SK-N-SH treated with all-trans-retinoic acid at 6 μM for 48 hours (cell line): Measurements from ENCODE around the gene PKMYT1.

ENCODE experiments used
- BACH2 ChIP-seq: fragments of 250-450 bp; sonication (Bioruptor Pico); IDR thresholded peaks from 2 replicates; pipeline ENCODE4 v1.9.0; 2021; ENCODE audit warnings: mild to moderate bottlenecking, borderline replicate concordance
- CREB5 ChIP-seq: fragments of 250-450 bp; sonication (Bioruptor Pico); IDR thresholded peaks from 2 replicates; pipeline ENCODE4 v1.5.1; 2020; ENCODE audit warnings: low read depth, mild to moderate bottlenecking, moderate library complexity
- ISL1 ChIP-seq: fragments of 250-450 bp; sonication (Bioruptor Pico); IDR thresholded peaks from 2 replicates; pipeline ENCODE4 v2.1.2; 2022; ENCODE audit warnings: mild to moderate bottlenecking, moderate library complexity
- OSR1 ChIP-seq: fragments of 250-450 bp; sonication (Bioruptor Pico); IDR thresholded peaks from 2 replicates; pipeline ENCODE4 v1.8.0; 2022; ENCODE audit warnings: moderate library complexity, mild to moderate bottlenecking, inconsistent platforms
- PATZ1 ChIP-seq: fragments of 250-450 bp; sonication (Bioruptor Pico); IDR thresholded peaks from 2 replicates; pipeline ENCODE4 v1.8.0; 2020; ENCODE audit warnings: mild to moderate bottlenecking, moderate library complexity, borderline replicate concordance
- PPARA ChIP-seq: fragments of 250-450 bp; sonication (Bioruptor Pico); IDR thresholded peaks from 2 replicates; pipeline ENCODE4 v1.5.0; 2020; ENCODE audit warnings: mild to moderate bottlenecking, borderline replicate concordance
- SNAI2 ChIP-seq: fragments of 250-450 bp; sonication (Bioruptor Pico); IDR thresholded peaks from 2 replicates; pipeline ENCODE4 v1.5.0; 2020; ENCODE audit warnings: mild to moderate bottlenecking, moderate library complexity
- TCF4 ChIP-seq: fragments of 250-450 bp; sonication (Bioruptor Pico); IDR thresholded peaks from 2 replicates; pipeline ENCODE4 v1.8.0; 2021; ENCODE audit warnings: mild to moderate bottlenecking, moderate library complexity, borderline replicate concordance
- ZFP3 ChIP-seq: fragments of 250-450 bp; sonication (Bioruptor Pico); IDR thresholded peaks from 2 replicates; pipeline ENCODE4 v1.5.0; 2020; ENCODE audit warnings: mild to moderate bottlenecking, moderate library complexity
- ZNF565 ChIP-seq: fragments of 450-650 bp; formaldehyde crosslinking; conservative IDR thresholded peaks from 2 replicates; pipeline ENCODE4 v1.5.0; 2020; ENCODE audit warnings: low read depth, mild to moderate bottlenecking, moderate library complexity
- ZNF70 ChIP-seq: fragments of 450-650 bp; formaldehyde crosslinking; IDR thresholded peaks from 2 replicates; pipeline ENCODE4 v1.5.0; 2020; ENCODE audit warnings: mild to moderate bottlenecking, moderate library complexity
- ZNF8 ChIP-seq: fragments of 450-650 bp; formaldehyde crosslinking; IDR thresholded peaks from 2 replicates; pipeline ENCODE4 v1.5.0; 2020; ENCODE audit warnings: mild to moderate bottlenecking, moderate library complexity

- TF ChIP-seq ZFP3: no peak
- TF ChIP-seq OSR1 (CRISPR knock-in tag): no peak
- TF ChIP-seq PPARA (CRISPR knock-in tag): no peak
- TF ChIP-seq BACH2 (CRISPR knock-in tag): no peak
- no peak for TF ChIP-seq TCF4 (CRISPR knock-in tag)
- TF ChIP-seq ZNF70 (CRISPR knock-in tag): no peak
- TF ChIP-seq PATZ1 (CRISPR knock-in tag): no peak
- TF ChIP-seq CREB5 (CRISPR knock-in tag): no peak
- TF ChIP-seq SNAI2 (CRISPR knock-in tag): no peak
- no peak for TF ChIP-seq ISL1 (CRISPR knock-in tag)
- no peak for TF ChIP-seq ZNF565 (CRISPR knock-in tag)
- no peak for TF ChIP-seq ZNF8 (CRISPR knock-in tag)
Observed at GRCh38 chr16:2990891-2991290, 10.6 kb upstream of the PKMYT1 start.
